ENCODE results near the gene CEP164.

- no peak for TF ChIP-seq CTCF (IDR thresholded peaks at IDR 0.05; ENCODE audit: insufficient read depth, low read depth, low read length)
- TF ChIP-seq EZH2 (IDR thresholded peaks at IDR 0.05; ENCODE audit: insufficient read depth, low read length): no peak
Measured at GRCh38 chr11:117417342-117417741, 89.7 kb downstream of the CEP164 start.

All from astrocyte (in vitro differentiated cells and primary cell).